Lower leg skin (tissue), 3 donors: ENCODE measurements around the gene MYLK4.

Source experiments
- CTCF ChIP-seq, 3 donors: fragments of 450-650 bp; IDR thresholded peaks; one replicate each; pipeline ENCODE4 v1.5.1; 2016; ENCODE audit warnings: antibody characterized with exemption in 3 of 3, mild to moderate bottlenecking in 3 of 3, moderate library complexity in 2 of 3
- POLR2A ChIP-seq, 2 donors: fragments of 450-650 bp; IDR thresholded peaks; one replicate each; pipeline ENCODE4 v1.6.1; 2016 to 2017; ENCODE audit warnings: antibody characterized with exemption in 2 of 2, mild to moderate bottlenecking in 1 of 2, moderate library complexity in 1 of 2

- TF ChIP-seq CTCF (IDR thresholded peaks at IDR 0.05) (no peak), POLR2A (IDR thresholded peaks at IDR 0.05) (no peak)
These were observed 44.4 kb upstream of the MYLK4 start for GRCh38 chr6:2795162-2795561.
